Measurements from ENCODE around the gene RAD51AP2. TPM values are rescaled to one million over a fixed set of nuclear protein-coding genes. Genes with fewer than 3 reads are reported as not detected.

RAD51AP2 gene
- total RNA-seq, 4 donors from 2014 or later: not detected

- DNase-seq (ENCODE audit: low spot score) (no peak), ATAC-seq (ENCODE audit: low FRiP score) (no peak)
- TF ChIP-seq, protein P1, sequence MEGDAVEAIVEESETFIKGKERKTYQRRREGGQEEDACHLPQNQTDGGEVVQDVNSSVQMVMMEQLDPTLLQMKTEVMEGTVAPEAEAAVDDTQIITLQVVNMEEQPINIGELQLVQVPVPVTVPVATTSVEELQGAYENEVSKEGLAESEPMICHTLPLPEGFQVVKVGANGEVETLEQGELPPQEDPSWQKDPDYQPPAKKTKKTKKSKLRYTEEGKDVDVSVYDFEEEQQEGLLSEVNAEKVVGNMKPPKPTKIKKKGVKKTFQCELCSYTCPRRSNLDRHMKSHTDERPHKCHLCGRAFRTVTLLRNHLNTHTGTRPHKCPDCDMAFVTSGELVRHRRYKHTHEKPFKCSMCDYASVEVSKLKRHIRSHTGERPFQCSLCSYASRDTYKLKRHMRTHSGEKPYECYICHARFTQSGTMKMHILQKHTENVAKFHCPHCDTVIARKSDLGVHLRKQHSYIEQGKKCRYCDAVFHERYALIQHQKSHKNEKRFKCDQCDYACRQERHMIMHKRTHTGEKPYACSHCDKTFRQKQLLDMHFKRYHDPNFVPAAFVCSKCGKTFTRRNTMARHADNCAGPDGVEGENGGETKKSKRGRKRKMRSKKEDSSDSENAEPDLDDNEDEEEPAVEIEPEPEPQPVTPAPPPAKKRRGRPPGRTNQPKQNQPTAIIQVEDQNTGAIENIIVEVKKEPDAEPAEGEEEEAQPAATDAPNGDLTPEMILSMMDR (IDR thresholded peaks at IDR 0.05): no peak
Measured at GRCh38 chr2:17470855-17471641, 47.2 kb downstream of the RAD51AP2 start.

DNA sequence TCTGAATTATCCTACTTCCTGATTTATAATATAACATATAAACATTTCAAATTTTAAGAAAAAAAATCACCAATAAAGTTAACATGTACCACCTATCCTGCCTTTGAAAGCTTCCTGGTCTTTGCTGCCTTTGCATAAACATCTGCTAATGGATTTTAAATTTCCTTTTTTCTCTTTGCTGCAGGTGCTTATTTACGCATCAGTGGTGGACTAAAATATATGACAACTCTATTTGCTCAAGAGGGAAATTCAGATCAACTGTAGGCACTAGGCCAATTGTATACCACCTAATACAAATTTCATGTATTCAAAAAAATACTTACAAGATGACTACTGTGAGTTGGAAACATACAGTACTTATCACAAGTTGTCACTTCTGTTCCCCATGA lies 57.2 kb downstream of the RAD51AP2 start:
- ATAC-seq (ENCODE audit: low FRiP score): no peak
- no peak for DNase-seq (ENCODE audit: low spot score)
- TF ChIP-seq, protein P1 (IDR thresholded peaks at IDR 0.05): no peak

Other genes with a start within 250 kb of the RAD51AP2 start
- gene VSNL1, start 22.3 kb upstream of the RAD51AP2 start, total RNA-seq: under 1 TPM in 1 of 4 donors, not detected in 3; 0.65 TPM
- 10 to 100 TPM in 3 of 4 donors, 1 to 10 TPM in 1; 8.9 to 18.6 (median 12.0) TPM for gene SMC6, start 235.4 kb upstream of the RAD51AP2 start, total RNA-seq
- 1 to 10 TPM; 2.3 to 8.8 (median 6.7) TPM for gene GEN1, start 235.7 kb upstream of the RAD51AP2 start, total RNA-seq